Transverse colon (tissue), 4 donors: ENCODE results near the gene TMOD3. TPM values are rescaled to one million over a fixed set of nuclear protein-coding genes. Genes with fewer than 3 reads are reported as not detected.

Experiments used
- DNase-seq: peaks from one replicate; pipeline ENCODE4 v3.0.0-alpha.2; 2019
- H3K27ac ChIP-seq, 4 donors: fragments of 200-600 bp; sonication (generic); 2 replicates each; pipeline ENCODE4 v1.5.1; 2016 to 2018; ENCODE audit warnings: inconsistent platforms in 4 of 4
- H3K27me3 ChIP-seq: fragments of 200-600 bp; sonication (generic); 2 replicates; pipeline ENCODE4 v1.5.1; 2017; ENCODE audit warnings: inconsistent platforms
- H3K36me3 ChIP-seq, 4 donors: fragments of 200-600 bp; sonication (generic); 2 replicates each; pipeline ENCODE4 v1.5.1; 2017 to 2019; ENCODE audit warnings: inconsistent platforms in 4 of 4
- H3K4me1 ChIP-seq, 4 donors: fragments of 200-600 bp; sonication (generic); 2 replicates each; pipeline ENCODE4 v1.5.1; 2017 to 2020; ENCODE audit warnings: inconsistent platforms in 4 of 4
- H3K4me3 ChIP-seq, 4 donors: fragments of 200-600 bp; sonication (generic); 1 replicate in 1 of 4; 2 replicates in 3 of 4; pipeline versions ENCODE4 v1.5.1 to v1.6.1; 2017 to 2019; ENCODE audit warnings: inconsistent platforms in 4 of 4
- H3K9me3 ChIP-seq, 2 donors: fragments of 200-600 bp; sonication (generic); 2 replicates each; pipeline ENCODE4 v1.5.1; 2017 to 2019; ENCODE audit warnings: inconsistent platforms in 2 of 2
- EP300 ChIP-seq: sonication (generic); formaldehyde crosslinking; IDR thresholded peaks from one replicate; pipeline ENCODE4 v1.6.1; 2017; ENCODE audit warnings: antibody characterized with exemption, low read depth
- POLR2A ChIP-seq: fragments of 450-650 bp; IDR thresholded peaks from one replicate; pipeline ENCODE4 v1.6.1; 2016; ENCODE audit warnings: antibody characterized with exemption, mild to moderate bottlenecking, moderate library complexity
- POLR2AphosphoS5 ChIP-seq, 3 donors: sonication (generic); formaldehyde crosslinking; IDR thresholded peaks; one replicate each; pipeline ENCODE4 v1.6.1; 2016; ENCODE audit warnings: antibody characterized with exemption in 3 of 3
- WGBS, 2 donors: methylation state at CpG; one replicate each; pipeline ENCODE4 v1.1.5; 2018; ENCODE audit warnings: low coverage in 1 of 2; 5-methylcytosine and 5-hydroxymethylcytosine counted together
- in situ Hi-C, 4 donors: fragments of 200-750 bp; cut with MboI; loops; one replicate each; pipeline versions ENCODE4 v1.15.0 to v1.15.1; 2017; ENCODE audit warnings: low sequenced_read_pairs in 3 of 4, low pct_ligation_motif_present in 1 of 4, low pct_unique_long_range_greater_than_20kb in 1 of 4
- intact Hi-C: fragments of 100-400 bp; cut with DNase I; formaldehyde crosslinking; loops from one replicate; pipeline ENCODE4 v1.15.1; 2023; ENCODE audit warnings: low total_unique reads
- total RNA-seq, 4 donors: library from RNA; depleted of rRNA; stranded (reverse); fragments of >200 nt; gene quantifications; one replicate each; pipeline ENCODE4 v1.1.0, GENCODE V29; 2016
- TF ChIP-seq, protein P1 (sequence below), 5 experiments: fragments of 200-600 bp in 3 of 5; fragments of 450-650 bp in 2 of 5; sonication (generic) in 3 of 5; IDR thresholded peaks; 1 replicate in 2 of 5; 2 replicates in 3 of 5; pipeline ENCODE4 v1.5.1; 2016 to 2017; ENCODE audit warnings: antibody characterized with exemption in 5 of 5, inconsistent platforms in 3 of 5, mild to moderate bottlenecking in 2 of 5, moderate library complexity in 1 of 5

The TMOD3 gene
- total RNA-seq, 4 donors from 2014 or later = 18.7 to 65.8 (median 45.3) TPM

DNA sequence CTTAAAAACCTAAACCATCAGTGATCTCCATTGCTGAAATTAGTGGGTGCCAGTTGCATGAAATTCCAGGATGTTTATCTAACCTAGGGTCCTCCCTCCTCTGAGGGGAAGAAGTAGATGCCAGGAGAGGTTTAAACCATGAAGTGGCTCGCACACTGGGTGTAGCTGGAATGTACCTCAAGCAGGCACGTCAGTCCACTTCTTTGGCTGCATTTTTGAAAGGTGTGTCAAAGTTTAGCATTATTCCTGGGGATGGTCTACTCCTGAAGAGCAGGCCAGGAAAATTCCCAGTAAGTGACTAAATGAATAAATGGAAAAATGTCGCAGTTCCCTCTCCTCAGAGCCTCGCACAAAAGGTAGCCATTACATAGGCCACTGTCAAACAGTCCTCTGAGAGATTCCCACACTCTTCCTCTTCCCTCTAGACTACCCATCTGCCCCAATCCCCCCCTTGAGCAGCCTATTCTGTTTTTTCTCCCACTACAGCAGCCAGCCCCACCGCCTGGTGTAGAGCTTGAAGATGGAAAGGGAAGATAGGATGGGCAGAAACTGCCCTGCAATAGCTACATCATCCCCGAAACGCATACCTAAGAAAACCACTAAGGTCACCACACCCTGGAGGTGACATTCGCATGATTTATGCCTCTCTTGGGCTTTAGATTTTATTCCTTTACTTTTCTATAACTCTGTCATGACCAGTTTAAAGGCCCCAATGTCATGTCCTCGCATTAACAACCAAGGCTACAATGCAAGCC is 655 bp upstream of the TMOD3 start:
- no peaks in the 10 kb centered on the region for H3K36me3 ChIP-seq
- peak overlapping the region; percentile 90 to 96 (median 94) for H3K27ac ChIP-seq
- no peaks in the 10 kb centered on the region for H3K27me3 ChIP-seq
- intact Hi-C loops (no loop called here), in situ Hi-C loops (no loop called here)
- H3K4me3 ChIP-seq = peak overlapping the region in 2 of 4 donors; percentile 78 to 92
- peaks cover 7 to 37% (median 26%) of the 10 kb centered on the region in 4 donors for H3K4me1 ChIP-seq
- no peaks in the 10 kb centered on the region for H3K9me3 ChIP-seq
- DNase-seq = no peak
- 80 to 84% methylated on average over 8 to 9 of the region's 9 CpGs for WGBS, 2 donors
- TF ChIP-seq, protein P1, sequence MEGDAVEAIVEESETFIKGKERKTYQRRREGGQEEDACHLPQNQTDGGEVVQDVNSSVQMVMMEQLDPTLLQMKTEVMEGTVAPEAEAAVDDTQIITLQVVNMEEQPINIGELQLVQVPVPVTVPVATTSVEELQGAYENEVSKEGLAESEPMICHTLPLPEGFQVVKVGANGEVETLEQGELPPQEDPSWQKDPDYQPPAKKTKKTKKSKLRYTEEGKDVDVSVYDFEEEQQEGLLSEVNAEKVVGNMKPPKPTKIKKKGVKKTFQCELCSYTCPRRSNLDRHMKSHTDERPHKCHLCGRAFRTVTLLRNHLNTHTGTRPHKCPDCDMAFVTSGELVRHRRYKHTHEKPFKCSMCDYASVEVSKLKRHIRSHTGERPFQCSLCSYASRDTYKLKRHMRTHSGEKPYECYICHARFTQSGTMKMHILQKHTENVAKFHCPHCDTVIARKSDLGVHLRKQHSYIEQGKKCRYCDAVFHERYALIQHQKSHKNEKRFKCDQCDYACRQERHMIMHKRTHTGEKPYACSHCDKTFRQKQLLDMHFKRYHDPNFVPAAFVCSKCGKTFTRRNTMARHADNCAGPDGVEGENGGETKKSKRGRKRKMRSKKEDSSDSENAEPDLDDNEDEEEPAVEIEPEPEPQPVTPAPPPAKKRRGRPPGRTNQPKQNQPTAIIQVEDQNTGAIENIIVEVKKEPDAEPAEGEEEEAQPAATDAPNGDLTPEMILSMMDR (IDR thresholded peaks at IDR 0.05) = no peak
- TF ChIP-seq POLR2AphosphoS5 (IDR thresholded peaks at IDR 0.05) = no peak
- no peak for TF ChIP-seq POLR2A
- TF ChIP-seq EP300 = no peak

DNA sequence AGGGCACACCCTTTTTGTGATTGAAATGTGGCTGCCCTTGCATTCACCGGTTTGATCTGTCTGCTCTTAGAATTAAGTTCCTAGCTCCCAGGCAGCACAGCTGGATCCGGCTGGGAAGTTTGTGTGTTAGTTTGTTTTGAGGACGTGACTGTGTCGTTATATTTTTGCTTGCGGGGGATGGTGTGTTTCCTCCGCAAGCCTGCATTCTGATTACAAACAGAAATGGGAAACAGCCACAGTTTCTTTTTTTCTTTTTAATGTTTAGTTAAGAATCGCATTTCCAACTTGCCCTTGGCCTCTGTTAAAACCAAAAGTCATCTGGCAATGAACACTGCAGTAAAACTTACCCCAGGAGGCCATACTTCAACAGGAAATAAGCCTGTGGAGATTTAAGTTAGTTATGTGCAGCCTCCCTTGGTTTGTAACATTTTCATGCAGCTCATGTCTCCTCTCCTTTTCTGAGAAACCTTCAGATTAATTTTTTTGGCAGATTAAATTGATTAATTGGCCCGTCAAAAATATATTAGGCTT is 888 bp downstream of the TMOD3 start:
- intact Hi-C loops = no loop called here
- TF ChIP-seq POLR2A (no peak), POLR2AphosphoS5 (IDR thresholded peaks at IDR 0.05) (peak in 1 of 3 donors; percentile 10), EP300 (no peak)
- TF ChIP-seq, protein P1 (IDR thresholded peaks at IDR 0.05) = no peak
- in situ Hi-C loops = no loop called here
- Histone ChIP-seq H3K27me3 (no peaks in the 10 kb centered on the region), H3K4me3 (peak overlapping the region; percentile 78 to 95 (median 85)), H3K9me3 (no peaks in the 10 kb centered on the region), H3K4me1 (peaks cover 10 to 50% (median 29%) of the 10 kb centered on the region in 4 donors), H3K27ac (peak overlapping the region; percentile 90 to 96 (median 94)), H3K36me3 (no peaks in the 10 kb centered on the region)
- whole genome bisulfite sequencing, 2 donors = 0 to 3% methylated on average over 6 to 8 of the region's 8 CpGs
- no peak for DNase-seq

GRCh38 chr15:51833772-51834171 is 4.3 kb downstream of the TMOD3 start:
- H3K27me3 ChIP-seq = no peaks in the 10 kb centered on the region
- no peak for DNase-seq
- no peak overlapping the region for H3K4me3 ChIP-seq
- no peaks in the 10 kb centered on the region for H3K36me3 ChIP-seq
- intact Hi-C loops = no loop called here
- H3K27ac ChIP-seq = no peak overlapping the region
- in situ Hi-C loops = no loop called here
- H3K9me3 ChIP-seq = no peaks in the 10 kb centered on the region
- WGBS, 2 donors = 57 to 67% methylated on average over 1 of the region's 1 CpG
- TF ChIP-seq POLR2AphosphoS5 (IDR thresholded peaks at IDR 0.05) = no peak
- TF ChIP-seq EP300 = no peak
- H3K4me1 ChIP-seq = peaks cover 10 to 76% (median 39%) of the 10 kb centered on the region in 4 donors

DNA sequence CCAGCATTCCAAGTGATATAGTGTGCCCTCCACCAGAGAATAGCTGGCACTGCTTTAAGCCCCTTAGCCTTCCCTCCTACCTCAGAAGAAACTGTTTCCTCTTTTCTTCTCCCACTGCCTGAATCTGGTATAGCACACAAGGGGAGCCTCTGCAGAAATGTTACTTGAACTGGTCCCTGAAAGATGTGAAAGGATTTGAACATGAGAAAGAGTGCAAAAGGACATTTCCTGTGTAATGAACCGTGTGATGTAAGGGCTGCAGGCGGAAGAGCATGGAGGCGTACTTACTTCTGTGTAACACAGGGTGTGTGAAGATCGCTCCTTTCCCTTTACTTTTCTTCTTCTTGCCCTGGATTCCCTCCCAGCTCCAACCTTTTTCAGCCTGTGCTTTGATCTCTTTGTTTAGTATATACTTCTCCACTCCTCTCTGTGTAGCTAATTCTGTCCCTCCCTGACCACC is 8.4 kb downstream of the TMOD3 start:
- no peak for DNase-seq
- Histone ChIP-seq H3K27ac (peak overlapping the region in 1 of 4 donors; percentile 11), H3K4me1 (peaks cover 14 to 74% (median 28%) of the 10 kb centered on the region in 4 donors), H3K9me3 (no peaks in the 10 kb centered on the region), H3K27me3 (no peaks in the 10 kb centered on the region), H3K36me3 (no peaks in the 10 kb centered on the region), H3K4me3 (no peak overlapping the region)
- intact Hi-C loops = no loop called here
- 55% methylated on average over 4 of the region's 4 CpGs for WGBS, 2 donors
- TF ChIP-seq POLR2AphosphoS5 (IDR thresholded peaks at IDR 0.05) (no peak), POLR2A (no peak), EP300 (no peak)
- in situ Hi-C loops = no loop called here

- no peaks in the 10 kb centered on the region for H3K9me3 ChIP-seq
- no peak overlapping the region for H3K4me3 ChIP-seq
- no peaks in the 10 kb centered on the region for H3K36me3 ChIP-seq
- H3K27me3 ChIP-seq = no peaks in the 10 kb centered on the region
- in situ Hi-C loops = no loop called here
- intact Hi-C loops = no loop called here
- no peak for DNase-seq
- 70 to 77% methylated on average over 2 of the region's 2 CpGs for WGBS, 2 donors
- H3K27ac ChIP-seq = peak overlapping the region in 1 of 4 donors; percentile 11
- peaks cover 17 to 75% (median 29%) of the 10 kb centered on the region in 4 donors for H3K4me1 ChIP-seq
- TF ChIP-seq, protein P1 (IDR thresholded peaks at IDR 0.05) = no peak
Observed at GRCh38 chr15:51838270-51838669, 8.8 kb downstream of the TMOD3 start.
